ENCODE results near the gene EXOSC10.
A peak's percentile ranks its signal among the peaks of the same experiment; 100 is the strongest.
"Not testable (repeated sequence)": the region's sequence is repeated elsewhere in the genome, so short reads cannot be mapped to it uniquely, and the experiment has no call there.

EXOSC10 gene

GRCh38 chr1:11109047-11109760, 9.5 kb upstream of the EXOSC10 start:
- DNase-seq: no peak

- DNase-seq: no peak
These were observed 7.9 kb upstream of the EXOSC10 start for GRCh38 chr1:11107599-11107998.

GRCh38 chr1:11105586-11105985, 5.9 kb upstream of the EXOSC10 start:
- DNase-seq: no peak

- DNase-seq: no peak
These were observed 1.7 kb upstream of the EXOSC10 start for GRCh38 chr1:11101347-11101746.

GRCh38 chr1:11100806-11101205, 1.1 kb upstream of the EXOSC10 start:
- DNase-seq: not testable (repeated sequence)

- no peak for DNase-seq
These were observed 452 bp upstream of the EXOSC10 start for GRCh38 chr1:11100149-11100493.

GRCh38 chr1:11098931-11099309, 749 bp downstream of the EXOSC10 start:
- DNase-seq: no peak

- DNase-seq: not testable (repeated sequence)
These were observed 15.9 kb downstream of the EXOSC10 start for GRCh38 chr1:11083784-11084183.

- no peak for DNase-seq
These were observed 18.7 kb downstream of the EXOSC10 start for GRCh38 chr1:11080931-11081330.

GRCh38 chr1:11078631-11079030, 21.0 kb downstream of the EXOSC10 start:
- no peak for DNase-seq

GRCh38 chr1:11073398-11073797, 26.3 kb downstream of the EXOSC10 start:
- DNase-seq: peak; percentile 42

- DNase-seq: peak; percentile 45
These were observed 27.3 kb downstream of the EXOSC10 start for GRCh38 chr1:11072216-11072917.

GRCh38 chr1:11071463-11072215, 28.0 kb downstream of the EXOSC10 start:
- DNase-seq: no peak

GRCh38 chr1:11070876-11071275, 28.8 kb downstream of the EXOSC10 start:
- DNase-seq: no peak

GRCh38 chr1:11068600-11069473, 30.8 kb downstream of the EXOSC10 start:
- DNase-seq: no peak

- no peak for DNase-seq
These were observed 31.7 kb downstream of the EXOSC10 start for GRCh38 chr1:11067716-11068599.

- DNase-seq: no peak
These were observed 33.9 kb downstream of the EXOSC10 start for GRCh38 chr1:11065796-11066195.

- DNase-seq: no peak
These were observed 34.7 kb downstream of the EXOSC10 start for GRCh38 chr1:11064942-11065341.

- DNase-seq: not testable (repeated sequence)
These were observed 35.6 kb downstream of the EXOSC10 start for GRCh38 chr1:11063937-11064537.

- DNase-seq: peak; percentile 87
These were observed 36.7 kb downstream of the EXOSC10 start for GRCh38 chr1:11062965-11063401.

GRCh38 chr1:11061652-11062365, 37.9 kb downstream of the EXOSC10 start:
- DNase-seq: no peak

Measured in activated CD4-positive, alpha-beta T cell treated with anti-CD3 and anti-CD28 coated beads, Interleukin-2, Interleukin-6, amounts not matched to agents 100 ng/mL and 50 ng/mL, durations not matched to agents 16 hours and 8 hours (primary cell).